ENCODE measurements around the gene ACBD6.

- TF ChIP-seq, protein P1, sequence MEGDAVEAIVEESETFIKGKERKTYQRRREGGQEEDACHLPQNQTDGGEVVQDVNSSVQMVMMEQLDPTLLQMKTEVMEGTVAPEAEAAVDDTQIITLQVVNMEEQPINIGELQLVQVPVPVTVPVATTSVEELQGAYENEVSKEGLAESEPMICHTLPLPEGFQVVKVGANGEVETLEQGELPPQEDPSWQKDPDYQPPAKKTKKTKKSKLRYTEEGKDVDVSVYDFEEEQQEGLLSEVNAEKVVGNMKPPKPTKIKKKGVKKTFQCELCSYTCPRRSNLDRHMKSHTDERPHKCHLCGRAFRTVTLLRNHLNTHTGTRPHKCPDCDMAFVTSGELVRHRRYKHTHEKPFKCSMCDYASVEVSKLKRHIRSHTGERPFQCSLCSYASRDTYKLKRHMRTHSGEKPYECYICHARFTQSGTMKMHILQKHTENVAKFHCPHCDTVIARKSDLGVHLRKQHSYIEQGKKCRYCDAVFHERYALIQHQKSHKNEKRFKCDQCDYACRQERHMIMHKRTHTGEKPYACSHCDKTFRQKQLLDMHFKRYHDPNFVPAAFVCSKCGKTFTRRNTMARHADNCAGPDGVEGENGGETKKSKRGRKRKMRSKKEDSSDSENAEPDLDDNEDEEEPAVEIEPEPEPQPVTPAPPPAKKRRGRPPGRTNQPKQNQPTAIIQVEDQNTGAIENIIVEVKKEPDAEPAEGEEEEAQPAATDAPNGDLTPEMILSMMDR (conservative IDR thresholded peaks at IDR 0.05; ENCODE audit: low read length): no peak
- TF ChIP-seq EZH2phosphoT487 (IDR thresholded peaks at IDR 0.05; ENCODE audit: borderline replicate concordance): no peak
Measured at GRCh38 chr1:180266275-180267210, 235.8 kb downstream of the ACBD6 start.
